Osteoblast (primary cell): ENCODE results near the gene ATG4B. TPM values are rescaled to one million over a fixed set of nuclear protein-coding genes. Genes with fewer than 3 reads are reported as not detected.

Source experiments
- DNase-seq: peaks from one replicate; pipeline ENCODE4 v3.0.0; 2011; ENCODE audit warnings: low spot score, mixed read lengths; ENCODE audit not compliant: insufficient read length; ENCODE audit errors: missing footprints
- H2AFZ ChIP-seq: 2 replicates; pipeline ENCODE4 v1.6.0; 2011; ENCODE audit warnings: mild to moderate bottlenecking, low read length
- H3K27ac ChIP-seq: 2 replicates; pipeline ENCODE4 v1.5.1; 2011; ENCODE audit warnings: mild to moderate bottlenecking, low read depth, low read length, moderate library complexity
- H3K27me3 ChIP-seq: 2 replicates; pipeline ENCODE4 v1.6.0; 2012; ENCODE audit warnings: mild to moderate bottlenecking, control low read depth, inconsistent platforms, low read length, moderate library complexity; ENCODE audit not compliant: insufficient read depth
- H3K36me3 ChIP-seq: 2 replicates; pipeline ENCODE4 v1.5.1; 2011; ENCODE audit warnings: mild to moderate bottlenecking, low read length, control low read depth, moderate library complexity; ENCODE audit not compliant: insufficient read depth
- H3K4me1 ChIP-seq: 2 replicates; pipeline ENCODE4 v1.5.1; 2011; ENCODE audit warnings: mild to moderate bottlenecking, low read length, control low read depth, moderate library complexity; ENCODE audit not compliant: insufficient read depth
- H3K4me2 ChIP-seq: 2 replicates; pipeline ENCODE4 v1.6.0; 2011; ENCODE audit warnings: mild to moderate bottlenecking, low read length; ENCODE audit not compliant: insufficient read depth
- H3K4me3 ChIP-seq: fragments of 200-600 bp; sonication (generic); 3 replicates; pipeline ENCODE4 v1.5.1; 2012; ENCODE audit warnings: mild to moderate bottlenecking, low read length, inconsistent platforms; ENCODE audit not compliant: insufficient read depth
- H3K79me2 ChIP-seq: 2 replicates; pipeline ENCODE4 v1.6.0; 2012; ENCODE audit warnings: mild to moderate bottlenecking, low read length, control low read depth, inconsistent platforms; ENCODE audit not compliant: insufficient read depth
- H3K9me3 ChIP-seq: 2 replicates; pipeline ENCODE4 v1.5.1; 2011; ENCODE audit warnings: low read depth, low read length, control low read depth
- H4K20me1 ChIP-seq: 2 replicates; pipeline ENCODE4 v1.6.0; 2012; ENCODE audit warnings: mild to moderate bottlenecking, low read length, control low read depth; ENCODE audit not compliant: insufficient read depth
- total RNA-seq: library from RNA; depleted of rRNA; stranded (reverse); fragments of >200 nt; gene quantifications from 2 replicates; pipeline ENCODE4 v1.2.3, GENCODE V29; 2012
- TF ChIP-seq, protein P1 (sequence below): IDR thresholded peaks from 2 replicates; pipeline ENCODE4 v1.5.1; 2011; ENCODE audit warnings: mild to moderate bottlenecking, low read depth, low read length, moderate library complexity; ENCODE audit errors: extremely low read depth

The ATG4B gene
- total RNA-seq, 1 donor: 42.7 TPM

- Histone ChIP-seq H3K4me1 (peaks cover 22% of the 10 kb centered on the region), H3K9me3 (no peaks in the 10 kb centered on the region), H3K4me2 (no peak overlapping the region), H3K79me2 (peaks cover 39% of the 10 kb centered on the region), H3K27ac (no peak overlapping the region), H2AFZ (no peak overlapping the region), H3K36me3 (peaks cover 35% of the 10 kb centered on the region), H3K27me3 (no peaks in the 10 kb centered on the region), H3K4me3 (no peak overlapping the region), H4K20me1 (no peaks in the 10 kb centered on the region)
- TF ChIP-seq, protein P1, sequence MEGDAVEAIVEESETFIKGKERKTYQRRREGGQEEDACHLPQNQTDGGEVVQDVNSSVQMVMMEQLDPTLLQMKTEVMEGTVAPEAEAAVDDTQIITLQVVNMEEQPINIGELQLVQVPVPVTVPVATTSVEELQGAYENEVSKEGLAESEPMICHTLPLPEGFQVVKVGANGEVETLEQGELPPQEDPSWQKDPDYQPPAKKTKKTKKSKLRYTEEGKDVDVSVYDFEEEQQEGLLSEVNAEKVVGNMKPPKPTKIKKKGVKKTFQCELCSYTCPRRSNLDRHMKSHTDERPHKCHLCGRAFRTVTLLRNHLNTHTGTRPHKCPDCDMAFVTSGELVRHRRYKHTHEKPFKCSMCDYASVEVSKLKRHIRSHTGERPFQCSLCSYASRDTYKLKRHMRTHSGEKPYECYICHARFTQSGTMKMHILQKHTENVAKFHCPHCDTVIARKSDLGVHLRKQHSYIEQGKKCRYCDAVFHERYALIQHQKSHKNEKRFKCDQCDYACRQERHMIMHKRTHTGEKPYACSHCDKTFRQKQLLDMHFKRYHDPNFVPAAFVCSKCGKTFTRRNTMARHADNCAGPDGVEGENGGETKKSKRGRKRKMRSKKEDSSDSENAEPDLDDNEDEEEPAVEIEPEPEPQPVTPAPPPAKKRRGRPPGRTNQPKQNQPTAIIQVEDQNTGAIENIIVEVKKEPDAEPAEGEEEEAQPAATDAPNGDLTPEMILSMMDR: no peak
- DNase-seq: no peak
These were observed 52.8 kb downstream of the ATG4B start for GRCh38 chr2:241690202-241690717.

- peak; percentile 85 for DNase-seq
- Histone ChIP-seq H3K4me3 (no peak overlapping the region), H3K27me3 (no peaks in the 10 kb centered on the region), H3K36me3 (peaks cover 37% of the 10 kb centered on the region), H4K20me1 (no peaks in the 10 kb centered on the region), H3K4me1 (peaks cover 15% of the 10 kb centered on the region), H3K9me3 (no peaks in the 10 kb centered on the region), H3K79me2 (peaks cover 20% of the 10 kb centered on the region), H3K27ac (peak overlapping the region; percentile 37), H3K4me2 (no peak overlapping the region), H2AFZ (no peak overlapping the region)
- TF ChIP-seq, protein P1: no peak
These were observed 55.0 kb downstream of the ATG4B start for GRCh38 chr2:241692448-241692847.

DNA sequence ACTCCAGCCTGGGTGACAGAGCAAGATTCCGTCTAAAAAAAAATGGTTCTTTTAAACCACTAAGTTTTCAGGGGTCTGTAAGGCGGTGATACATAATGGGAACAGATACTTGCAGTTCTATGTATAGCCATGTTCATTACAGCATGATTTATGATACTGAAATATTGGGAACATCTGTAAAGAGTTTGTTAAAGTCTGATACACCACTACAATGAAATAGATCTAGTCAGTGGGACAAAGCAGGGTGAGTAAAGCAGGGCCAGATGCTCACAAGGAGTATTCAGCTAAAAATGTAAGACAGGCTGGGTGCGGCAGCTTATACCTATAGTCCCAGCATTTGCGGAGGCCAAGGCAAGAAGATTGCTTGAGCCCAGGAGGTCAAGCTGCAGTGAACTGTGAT lies 58.2 kb downstream of the ATG4B start:
- Histone ChIP-seq H3K9me3 (no peaks in the 10 kb centered on the region), H3K4me2 (no peak overlapping the region), H2AFZ (no peak overlapping the region), H3K4me3 (no peak overlapping the region), H3K27me3 (no peaks in the 10 kb centered on the region), H3K27ac (no peak overlapping the region), H3K36me3 (peaks cover 24% of the 10 kb centered on the region), H3K4me1 (peaks cover 6% of the 10 kb centered on the region), H3K79me2 (no peaks in the 10 kb centered on the region), H4K20me1 (no peaks in the 10 kb centered on the region)
- TF ChIP-seq, protein P1: no peak
- DNase-seq: peak; percentile 42

- Histone ChIP-seq H3K4me2 (peak overlapping the region; percentile 87), H3K4me3 (peak overlapping the region; percentile 94), H3K36me3 (peaks cover 7% of the 10 kb centered on the region), H3K4me1 (peaks cover 9% of the 10 kb centered on the region), H4K20me1 (peaks cover 10% of the 10 kb centered on the region), H2AFZ (no peak overlapping the region), H3K79me2 (peaks cover 19% of the 10 kb centered on the region), H3K27me3 (no peaks in the 10 kb centered on the region), H3K27ac (peak overlapping the region; percentile 69), H3K9me3 (no peaks in the 10 kb centered on the region)
- TF ChIP-seq, protein P1: peak; percentile 14
- DNase-seq: no peak
These were observed 63.6 kb downstream of the ATG4B start for GRCh38 chr2:241701149-241701398.
